GM19467 (cell line): ENCODE results near the gene AMN.
"Not testable (repeated sequence)": the region's sequence is repeated elsewhere in the genome, so short reads cannot be mapped to it uniquely, and the experiment has no call there.

ENCODE experiments used
- ATAC-seq: cut with Tn5 transposase; IDR thresholded peaks from one replicate; pipeline ENCODE4 v1.9.1; 2021; ENCODE audit warnings: mild to moderate bottlenecking, moderate library complexity; ENCODE audit not compliant: unreplicated experiment

The AMN gene

DNA sequence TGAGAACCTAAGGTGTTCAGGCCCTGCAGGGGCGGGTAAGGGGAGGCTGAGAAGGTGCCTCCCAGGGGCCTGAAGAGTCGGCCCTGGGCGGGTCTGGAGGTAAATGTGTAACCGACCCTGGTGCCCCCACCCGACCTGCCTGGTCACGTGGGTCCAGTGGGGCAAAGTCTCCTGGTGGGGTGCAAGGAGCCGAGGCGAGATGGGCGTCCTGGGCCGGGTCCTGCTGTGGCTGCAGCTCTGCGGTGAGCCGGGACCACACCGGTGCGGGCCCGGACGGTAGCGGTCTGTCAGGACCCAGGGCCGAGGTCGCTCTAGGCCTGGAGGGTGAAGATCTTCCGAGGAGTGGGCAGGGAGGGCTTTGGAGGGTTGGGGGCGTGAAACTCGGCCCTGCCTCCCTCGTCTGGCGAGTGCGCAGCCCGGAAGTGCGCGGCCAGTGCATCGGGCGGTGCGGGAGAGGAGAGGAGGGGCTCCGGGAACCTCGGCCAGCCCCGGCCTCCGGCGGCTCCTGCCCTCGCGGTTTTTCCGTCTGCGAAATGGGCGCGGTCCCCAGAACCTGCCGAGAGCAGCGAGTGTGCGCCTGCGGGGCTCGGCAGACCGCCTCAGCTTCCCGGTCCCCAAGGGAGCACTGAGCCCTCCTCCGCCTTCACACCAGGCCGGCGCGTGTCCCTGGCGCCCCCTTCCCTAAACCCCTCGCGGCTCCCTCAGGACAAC lies at the start of gene AMN:
AMN (plus strand) TSS at position 174 of the 711 bp plus-strand sequence; CDS start at position 200, 26 bp downstream.
- no peak for ATAC-seq

DNA sequence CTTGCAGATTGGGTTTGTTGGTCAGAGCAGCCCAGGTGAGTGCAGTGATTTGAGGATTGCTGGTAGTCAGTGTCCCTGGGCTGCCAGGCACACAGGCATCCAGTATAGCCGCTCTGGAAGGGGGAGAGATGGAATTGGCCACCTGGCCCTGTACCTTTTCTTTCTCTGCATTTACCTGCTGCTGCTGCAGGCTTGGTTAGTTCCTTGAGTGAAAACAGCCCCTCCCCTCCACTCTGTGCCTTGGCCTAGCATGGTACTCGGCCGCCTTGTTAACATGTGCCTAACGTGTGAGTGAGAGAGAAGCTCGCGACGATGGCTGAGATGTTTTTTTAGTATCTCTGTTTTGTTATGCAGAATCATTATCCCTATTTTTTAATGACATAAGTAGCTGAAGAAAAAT lies 49.3 kb upstream of the AMN start:
- no peak for ATAC-seq

DNA sequence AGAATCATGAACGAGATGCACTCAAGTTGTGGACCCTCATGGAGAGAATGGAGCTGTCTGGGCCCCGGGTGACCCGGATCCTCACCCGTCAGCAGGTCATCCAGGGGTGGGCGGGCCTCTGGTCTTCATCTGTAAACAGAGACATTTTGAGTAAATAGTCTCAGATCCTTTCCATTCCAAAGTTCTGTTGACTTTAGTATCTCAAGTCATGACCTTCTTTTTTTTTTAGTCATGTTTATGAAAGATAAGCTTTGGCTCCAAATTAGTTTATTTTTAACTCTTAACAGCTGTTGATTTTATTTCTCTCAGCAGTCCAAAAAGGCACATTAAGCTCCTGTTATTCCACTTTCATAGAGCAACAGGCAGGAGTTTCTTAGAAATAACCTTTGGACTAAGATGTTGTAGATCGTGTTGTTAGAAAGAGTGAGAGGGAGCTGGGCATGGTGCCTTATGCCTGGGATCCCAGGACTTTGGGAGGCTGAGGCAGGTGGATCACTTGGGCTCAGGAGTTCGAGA lies 48.9 kb upstream of the AMN start:
- no peak for ATAC-seq

- no peak for ATAC-seq
These were observed 46.8 kb upstream of the AMN start for GRCh38 chr14:102875652-102876051.

DNA sequence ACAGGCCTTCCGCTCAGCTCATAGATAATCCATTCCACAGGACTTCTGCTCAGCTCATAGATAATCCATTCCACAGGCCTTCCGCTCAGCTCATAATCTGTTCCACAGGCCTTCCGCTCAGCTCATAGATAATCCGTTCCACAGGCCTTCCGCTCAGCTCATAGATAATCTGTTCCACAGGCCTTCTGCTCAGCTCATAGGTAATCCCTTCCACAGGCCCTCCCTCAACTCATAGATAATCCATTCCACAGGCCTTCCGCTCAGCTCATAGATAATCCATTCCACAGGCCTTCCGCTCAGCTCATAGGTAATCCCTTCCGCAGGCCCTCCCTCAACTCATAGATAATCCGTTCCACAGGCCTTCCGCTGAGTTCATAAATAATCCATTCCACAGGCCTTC lies 45.0 kb upstream of the AMN start:
- not testable (repeated sequence) for ATAC-seq

DNA sequence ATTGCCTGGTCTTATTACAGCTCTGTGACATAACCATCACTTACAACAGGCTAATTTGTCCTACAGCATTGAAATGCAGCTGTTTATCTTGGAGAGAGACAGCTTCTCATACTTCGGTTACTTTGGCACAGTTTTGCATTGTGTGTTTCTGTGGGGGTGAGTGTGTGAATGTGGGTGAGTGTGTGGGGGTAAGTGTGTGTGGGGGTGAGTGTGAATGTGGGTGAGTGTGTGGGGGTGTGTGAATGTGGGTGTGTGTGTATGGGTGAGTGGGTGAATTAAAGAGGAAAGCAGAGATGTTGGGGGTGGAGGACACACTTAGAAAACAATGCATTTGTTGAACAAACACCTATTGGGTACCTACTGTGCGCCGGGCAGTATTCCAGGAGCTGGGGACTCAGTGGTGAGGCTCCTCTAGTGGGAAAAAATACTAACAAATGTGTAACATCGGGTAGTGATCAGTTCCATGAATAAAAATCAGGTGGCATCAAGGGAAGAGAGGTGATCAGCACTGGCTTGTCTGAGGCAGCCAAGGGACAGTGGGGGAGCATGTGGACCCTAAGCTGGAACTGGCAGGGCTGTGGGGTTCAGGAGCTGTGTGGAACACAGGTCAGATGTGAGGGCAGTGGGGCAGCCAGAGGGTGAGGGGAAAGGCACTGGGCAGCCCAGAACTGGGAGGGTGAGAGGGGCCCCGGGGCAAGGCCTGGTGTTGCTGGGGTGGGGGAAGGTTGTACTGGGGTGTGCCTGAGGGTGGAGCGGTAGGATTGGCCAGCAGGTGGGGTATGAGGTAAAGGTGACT lies 44.1 kb upstream of the AMN start:
- ATAC-seq, result no peak

- ATAC-seq, result no peak
These were observed 43.4 kb upstream of the AMN start for GRCh38 chr14:102878970-102879460.

GRCh38 chr14:102882226-102882906 lies 40.1 kb upstream of the AMN start:
- ATAC-seq, result no peak

GRCh38 chr14:102883089-102883541 lies 39.3 kb upstream of the AMN start:
- no peak for ATAC-seq

GRCh38 chr14:102883554-102883953 lies 38.9 kb upstream of the AMN start:
- ATAC-seq, result no peak

- no peak for ATAC-seq
These were observed 36.6 kb upstream of the AMN start for GRCh38 chr14:102885737-102886447.

- no peak for ATAC-seq
These were observed 33.7 kb upstream of the AMN start for GRCh38 chr14:102888748-102889147.

- ATAC-seq, result no peak
These were observed 32.8 kb upstream of the AMN start for GRCh38 chr14:102889615-102890014.

DNA sequence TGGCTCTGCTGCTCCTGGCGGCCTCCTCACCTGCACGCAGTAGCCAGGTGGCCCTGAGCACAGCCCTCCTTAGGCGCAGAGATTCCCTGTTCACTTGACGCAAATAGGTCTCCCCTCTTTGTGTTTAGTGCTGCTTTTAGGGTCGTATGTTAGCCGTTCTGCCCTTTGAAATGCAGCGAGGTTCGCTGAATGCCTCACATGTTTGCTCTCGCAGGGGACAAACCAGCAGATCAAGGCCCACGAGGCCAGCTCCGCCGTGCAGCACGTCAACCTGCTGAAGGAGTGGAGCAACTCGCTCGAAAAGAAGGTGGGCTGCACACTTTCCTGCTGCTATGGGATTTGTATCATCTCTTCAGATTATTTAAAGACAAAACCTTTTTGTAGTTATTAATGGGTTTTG lies 31.4 kb upstream of the AMN start:
- ATAC-seq, result no peak

GRCh38 chr14:102891556-102891955 lies 30.9 kb upstream of the AMN start:
- ATAC-seq, result no peak

GRCh38 chr14:102892651-102893050 lies 29.8 kb upstream of the AMN start:
- no peak for ATAC-seq

- ATAC-seq, result no peak
These were observed 29.0 kb upstream of the AMN start for GRCh38 chr14:102893452-102893851.

- not testable (repeated sequence) for ATAC-seq
These were observed 25.7 kb upstream of the AMN start for GRCh38 chr14:102896735-102897134.

DNA sequence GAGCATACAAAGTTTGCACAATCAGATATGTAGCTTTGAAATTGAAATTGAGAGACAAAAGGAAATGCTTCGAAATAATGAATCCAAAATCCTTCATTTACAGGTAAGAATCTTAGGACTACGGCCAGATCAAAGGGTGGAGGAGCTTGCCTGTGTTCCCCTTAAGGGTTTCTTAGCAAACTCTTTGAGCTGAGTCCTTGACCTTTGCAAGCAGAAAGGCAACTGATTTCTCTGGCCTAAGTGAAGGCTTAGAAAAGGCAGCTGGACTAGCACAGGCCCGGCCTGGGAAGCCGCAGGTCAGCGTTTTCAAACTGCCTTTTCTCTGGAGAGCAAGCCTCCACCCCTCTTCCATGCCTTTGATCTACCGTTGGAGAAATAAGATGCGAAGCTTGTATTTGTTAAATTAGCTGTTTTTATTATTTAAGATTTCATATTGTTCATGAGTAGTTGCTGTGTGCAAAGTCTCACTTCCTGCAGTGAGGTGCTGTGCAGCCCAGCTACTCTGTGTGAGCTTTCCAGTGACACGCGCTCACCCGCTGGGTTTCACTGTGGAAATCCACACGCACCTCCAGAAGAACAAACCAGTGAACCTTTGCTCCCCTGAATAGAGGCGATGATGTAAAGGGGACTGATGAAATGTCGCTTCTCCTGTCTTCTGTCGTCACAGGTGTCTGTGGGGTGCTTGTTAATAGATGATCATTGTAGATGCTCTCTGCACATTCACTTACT lies 25.0 kb upstream of the AMN start:
- no peak for ATAC-seq

DNA sequence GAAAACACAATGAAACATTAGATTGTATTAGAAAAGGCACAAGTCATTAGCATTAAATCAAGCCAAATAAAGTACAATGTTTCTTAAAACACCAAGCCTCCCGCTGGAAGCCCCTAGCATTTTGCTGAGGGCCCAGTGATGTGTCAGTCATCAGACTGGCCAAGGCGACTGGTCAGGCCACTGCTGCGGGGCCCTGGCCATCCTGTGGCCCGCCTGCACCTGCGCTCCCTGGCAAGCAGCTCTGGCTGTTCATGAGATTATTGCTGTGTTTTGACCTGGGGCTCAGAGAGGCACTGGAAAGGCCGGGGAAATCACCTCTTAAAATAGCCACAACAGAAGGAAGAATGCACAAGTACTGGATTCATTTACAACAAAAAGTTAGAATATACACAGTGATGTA lies 24.2 kb upstream of the AMN start:
- no peak for ATAC-seq
